GM11168 (cell line): ENCODE measurements around the gene DHX16.

Experiments used
- in situ Hi-C: fragments of 300-500 bp; cut with MboI; formaldehyde crosslinking; loops from one replicate; pipeline ENCODE4 v1.12.0; 2022; ENCODE audit warnings: low sequenced_read_pairs; ENCODE audit not compliant: unreplicated experiment

Gene DHX16

DNA sequence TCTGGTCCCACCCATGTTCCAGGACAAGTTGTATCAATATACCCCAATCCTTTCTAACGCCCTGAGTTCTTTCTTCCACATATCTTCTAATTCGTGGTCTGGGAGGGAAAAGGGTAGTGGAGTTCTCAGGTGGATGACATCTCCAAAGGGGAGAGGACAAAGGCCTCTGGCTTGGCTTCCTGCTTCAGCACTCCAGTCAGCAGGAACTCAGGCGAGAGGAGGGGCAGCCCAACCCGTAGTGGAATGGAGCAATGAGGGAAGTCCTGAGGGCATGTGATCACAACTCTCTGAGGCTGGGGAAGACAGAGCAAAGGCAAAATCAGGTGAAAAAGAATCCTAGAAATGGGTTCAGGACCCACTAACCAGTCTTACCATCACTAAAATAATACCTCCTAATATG, 27.5 kb upstream of the DHX16 start:
- in situ Hi-C loops = no loop called here

DNA sequence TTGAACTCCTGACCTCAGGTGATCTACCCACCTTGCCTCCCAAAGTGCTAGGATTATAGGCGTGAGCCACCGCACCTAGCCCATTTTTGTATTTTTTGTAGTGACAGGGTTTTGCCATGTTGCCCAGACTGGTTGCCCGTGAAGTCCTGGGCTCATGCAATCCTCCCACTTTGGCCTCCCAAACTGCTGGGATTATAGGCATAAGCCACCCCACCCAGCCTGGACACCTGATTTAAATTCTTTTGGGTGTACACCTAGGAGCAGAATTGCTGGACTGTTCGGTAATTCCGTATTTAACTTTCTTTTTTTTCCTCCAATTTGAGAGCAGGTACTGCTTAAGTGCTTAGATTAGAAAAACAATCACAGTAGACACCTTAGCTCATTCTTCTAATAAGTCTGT, 23.6 kb upstream of the DHX16 start:
- in situ Hi-C loops = no loop called here

DNA sequence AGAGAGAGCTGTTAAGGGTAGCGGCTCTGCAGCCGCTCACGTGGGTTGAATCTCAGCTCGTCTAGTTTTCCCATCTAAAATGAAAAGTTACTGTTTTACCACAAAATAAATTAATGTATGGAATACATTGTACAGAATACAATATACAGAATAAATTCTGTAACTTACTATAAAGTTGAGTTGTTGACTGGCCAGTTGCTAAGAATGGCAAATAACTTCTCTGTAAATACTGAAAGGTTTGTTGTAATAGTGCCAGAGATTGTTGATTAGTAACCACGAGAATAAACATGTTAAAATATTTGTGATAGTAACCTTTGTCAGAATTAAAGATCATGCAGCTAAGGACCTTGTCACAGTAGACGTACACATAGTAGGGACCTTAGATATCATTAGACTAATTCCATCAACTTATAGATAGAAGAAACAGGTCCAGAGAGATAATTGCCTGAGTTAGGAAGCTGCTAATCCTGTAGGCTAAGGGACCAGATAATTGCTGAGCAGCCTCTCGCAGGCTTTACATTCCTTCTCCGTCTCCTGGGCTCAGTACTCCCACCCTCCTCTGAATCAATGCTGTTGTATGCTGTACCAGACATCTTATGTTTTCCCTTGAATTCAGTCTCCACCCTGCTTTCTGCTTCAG, 18.5 kb upstream of the DHX16 start:
- in situ Hi-C loops = no loop called here

DNA sequence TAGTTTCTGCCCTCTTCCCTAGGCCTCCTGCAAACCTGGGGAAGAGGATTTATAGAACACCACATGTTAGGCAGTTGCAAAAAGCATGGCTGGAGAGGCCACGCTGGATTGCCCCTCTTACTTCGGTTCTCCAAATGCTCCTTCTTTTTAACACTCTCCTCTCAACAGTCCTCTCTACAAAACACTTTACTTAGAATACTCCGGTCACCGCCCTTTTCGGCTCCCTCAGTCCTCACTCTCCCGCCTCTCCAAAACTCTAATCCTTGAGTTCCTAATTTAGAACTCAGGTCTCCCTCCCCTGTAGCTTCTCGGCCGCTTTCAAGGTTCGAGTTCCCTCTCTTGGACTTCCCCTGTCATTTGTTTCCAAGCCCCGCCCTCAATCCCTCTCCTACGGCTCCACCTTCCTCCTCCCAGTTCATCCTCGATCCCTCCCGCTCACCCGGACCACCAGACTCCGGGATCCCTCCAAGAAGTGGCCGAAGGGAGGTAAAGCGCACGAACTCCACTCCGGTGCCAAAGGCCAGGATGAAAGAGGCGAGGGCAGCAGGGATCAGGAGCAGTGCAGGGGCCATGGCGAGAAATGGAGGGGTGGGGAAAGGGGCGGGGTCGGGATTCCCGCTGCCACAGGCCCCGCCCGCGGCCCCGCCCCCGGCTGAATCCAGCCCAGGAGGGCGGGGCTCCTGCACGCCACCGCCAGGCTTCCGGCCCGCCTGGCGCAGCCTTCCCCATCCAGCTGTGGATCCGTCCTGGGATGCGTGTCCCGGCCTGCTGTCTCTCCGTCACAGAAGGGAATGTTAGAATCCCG, 17.8 kb upstream of the DHX16 start, which contains the start of gene NRM:
Gene NRM, minus strand, starts transcription at position 582 of the 805 bp plus-strand sequence. Its CDS starts 10 bp downstream, at position 572.
- in situ Hi-C loops = no loop called here

DNA sequence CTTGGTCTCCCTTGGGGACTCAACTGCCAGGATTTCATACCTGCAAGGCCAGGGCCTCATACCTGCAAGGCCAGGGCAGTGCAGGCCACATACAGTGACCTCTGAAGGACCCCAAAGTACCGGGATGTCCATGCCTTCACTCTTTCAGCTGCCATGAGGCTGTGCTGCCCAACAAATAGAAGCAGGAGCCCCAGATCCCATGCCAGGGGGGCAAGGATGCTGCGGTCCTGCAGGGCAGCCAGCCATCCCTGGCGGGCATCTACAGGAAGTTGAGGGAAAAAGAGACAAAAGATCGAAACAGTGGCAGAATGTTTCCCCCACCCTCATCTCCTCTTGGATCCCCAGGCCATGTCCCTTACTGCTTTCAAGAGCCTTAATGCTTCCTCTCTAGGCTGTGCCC, 17.2 kb upstream of the DHX16 start:
- in situ Hi-C loops = no loop called here

DNA sequence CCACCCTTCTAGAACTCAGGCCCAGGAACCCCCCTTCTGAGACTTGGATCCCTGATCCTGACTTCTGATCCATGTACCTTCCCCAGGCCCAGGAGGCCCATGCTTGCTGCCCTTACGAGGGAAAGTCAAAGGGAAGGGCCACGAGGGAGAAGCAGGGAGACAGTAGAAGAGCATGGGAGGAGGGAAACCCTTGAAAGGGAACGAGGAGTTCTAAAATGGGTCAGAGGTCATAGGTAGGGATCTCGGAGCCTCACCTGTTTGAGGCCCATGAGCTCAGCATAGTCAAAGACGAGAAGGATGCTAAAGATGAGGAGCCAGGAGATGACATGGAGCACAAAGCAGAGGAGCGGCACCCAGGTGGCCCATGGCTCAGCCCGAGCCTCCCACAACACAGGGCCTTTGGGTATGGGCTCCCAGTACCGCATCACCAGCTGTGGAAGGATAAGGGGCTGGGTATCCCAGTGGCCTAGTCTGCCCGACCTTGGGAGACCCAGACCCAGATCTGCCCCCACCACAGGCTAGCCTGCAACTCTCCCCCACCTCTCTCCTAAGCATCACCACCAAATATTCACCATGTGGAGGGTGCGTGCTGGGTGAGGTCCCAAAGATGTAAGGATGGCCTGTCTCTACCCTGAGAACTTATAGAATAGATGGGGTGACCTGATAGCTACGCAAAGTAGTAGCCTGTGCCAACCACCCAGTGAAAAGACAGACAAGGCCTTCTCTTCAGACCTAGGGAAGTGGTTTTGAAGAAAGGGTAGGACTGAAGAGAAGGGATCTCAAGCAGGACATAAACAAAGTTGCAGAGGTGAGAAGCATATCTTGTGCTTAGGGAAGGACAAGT, 16.4 kb upstream of the DHX16 start:
- in situ Hi-C loops = no loop called here

DNA sequence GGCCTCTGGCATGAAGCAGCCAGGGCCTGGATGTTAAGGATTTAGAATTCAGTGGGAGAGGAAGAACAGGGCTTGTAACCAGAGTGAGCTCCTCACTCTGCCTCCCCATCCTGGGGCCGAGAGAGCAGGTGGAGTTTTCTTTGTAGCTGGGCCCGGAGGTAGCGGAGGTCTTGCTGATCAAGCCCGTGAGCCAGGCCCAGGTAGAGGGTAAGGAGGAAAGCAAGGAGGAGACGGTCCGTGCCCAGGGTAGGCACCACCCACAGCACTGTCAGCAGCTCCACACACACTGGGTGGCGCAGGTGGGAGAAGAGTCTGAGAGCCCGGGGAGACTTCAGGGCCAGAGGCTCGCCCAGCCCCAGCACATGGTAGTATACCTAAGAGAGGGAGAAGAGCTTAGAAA, 15.8 kb upstream of the DHX16 start:
- in situ Hi-C loops = no loop called here

DNA sequence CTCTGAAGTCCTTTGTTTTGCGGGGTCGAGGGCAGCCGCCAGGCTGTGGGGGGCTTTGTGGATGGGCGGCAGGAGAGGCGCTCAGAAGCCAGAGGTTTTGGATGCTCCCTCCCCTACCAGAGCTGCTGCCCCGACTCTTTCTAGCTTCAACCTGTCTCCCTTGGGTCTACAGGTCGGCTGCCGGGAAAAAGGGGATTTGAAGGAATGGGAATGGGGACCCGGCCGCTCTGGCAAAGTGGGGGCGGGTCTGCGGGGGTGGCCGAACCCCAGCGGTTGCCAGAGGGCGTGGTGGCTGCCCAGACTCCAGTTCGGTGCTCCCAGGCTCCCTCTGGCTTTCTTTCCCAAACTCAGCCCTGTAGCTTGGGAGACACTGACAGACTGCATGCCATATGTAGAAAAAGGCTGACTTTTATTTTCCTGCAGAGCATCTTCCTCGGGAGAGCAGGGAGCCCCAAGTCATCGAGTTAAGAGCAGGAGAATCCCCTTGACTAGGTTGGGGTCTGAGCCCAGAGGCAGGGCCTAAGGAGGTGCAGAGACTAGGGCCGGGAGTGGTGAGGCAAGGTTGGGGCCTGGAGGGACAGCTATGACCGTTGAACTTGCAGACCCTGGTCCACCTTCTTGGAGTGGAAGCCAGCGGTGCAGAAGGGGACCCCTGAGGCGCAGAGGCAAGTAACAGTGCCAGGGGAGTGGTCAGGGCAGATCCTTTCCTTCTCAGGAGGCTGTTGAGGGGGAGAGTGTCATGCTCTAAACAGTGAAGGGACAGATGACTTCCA, 15.0 kb upstream of the DHX16 start:
- in situ Hi-C loops = no loop called here

DNA sequence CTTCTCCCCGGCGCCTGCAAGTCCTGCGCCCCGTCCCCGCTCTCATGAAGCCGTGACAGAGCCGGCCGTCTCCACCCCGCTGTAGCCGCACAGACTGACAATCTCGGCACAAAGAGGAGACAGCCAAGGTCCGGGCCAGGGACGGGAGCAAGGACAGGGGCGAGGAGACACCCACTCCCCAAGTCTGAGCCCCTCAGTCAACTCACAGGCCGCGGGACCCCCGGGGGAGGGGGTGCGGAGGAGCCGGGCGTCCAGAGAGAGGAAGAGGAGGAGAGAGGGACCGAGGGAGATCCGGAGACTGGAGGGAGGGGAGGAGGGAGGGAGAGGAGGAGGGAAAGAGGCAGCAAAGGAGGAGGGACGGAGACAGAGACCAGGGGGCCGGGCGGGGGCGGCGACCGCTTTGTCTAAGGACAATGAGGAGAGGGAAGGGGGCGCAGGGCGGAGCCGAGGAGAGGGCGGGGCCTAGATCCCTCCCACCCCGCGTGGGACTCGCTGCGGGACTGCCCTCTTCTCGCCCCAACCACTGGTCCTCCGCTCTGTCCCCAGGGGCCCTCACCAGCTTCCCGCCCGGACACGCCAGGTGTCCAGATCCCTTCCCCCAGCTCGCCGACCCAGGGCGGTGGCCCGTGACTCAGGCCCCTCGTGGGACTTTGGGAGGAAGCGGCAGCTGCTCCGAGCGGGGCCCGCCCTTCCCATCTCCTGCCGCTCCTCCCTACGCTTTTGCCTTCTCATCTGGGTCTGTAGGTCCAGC, 14.3 kb upstream of the DHX16 start:
- in situ Hi-C loops = no loop called here

DNA sequence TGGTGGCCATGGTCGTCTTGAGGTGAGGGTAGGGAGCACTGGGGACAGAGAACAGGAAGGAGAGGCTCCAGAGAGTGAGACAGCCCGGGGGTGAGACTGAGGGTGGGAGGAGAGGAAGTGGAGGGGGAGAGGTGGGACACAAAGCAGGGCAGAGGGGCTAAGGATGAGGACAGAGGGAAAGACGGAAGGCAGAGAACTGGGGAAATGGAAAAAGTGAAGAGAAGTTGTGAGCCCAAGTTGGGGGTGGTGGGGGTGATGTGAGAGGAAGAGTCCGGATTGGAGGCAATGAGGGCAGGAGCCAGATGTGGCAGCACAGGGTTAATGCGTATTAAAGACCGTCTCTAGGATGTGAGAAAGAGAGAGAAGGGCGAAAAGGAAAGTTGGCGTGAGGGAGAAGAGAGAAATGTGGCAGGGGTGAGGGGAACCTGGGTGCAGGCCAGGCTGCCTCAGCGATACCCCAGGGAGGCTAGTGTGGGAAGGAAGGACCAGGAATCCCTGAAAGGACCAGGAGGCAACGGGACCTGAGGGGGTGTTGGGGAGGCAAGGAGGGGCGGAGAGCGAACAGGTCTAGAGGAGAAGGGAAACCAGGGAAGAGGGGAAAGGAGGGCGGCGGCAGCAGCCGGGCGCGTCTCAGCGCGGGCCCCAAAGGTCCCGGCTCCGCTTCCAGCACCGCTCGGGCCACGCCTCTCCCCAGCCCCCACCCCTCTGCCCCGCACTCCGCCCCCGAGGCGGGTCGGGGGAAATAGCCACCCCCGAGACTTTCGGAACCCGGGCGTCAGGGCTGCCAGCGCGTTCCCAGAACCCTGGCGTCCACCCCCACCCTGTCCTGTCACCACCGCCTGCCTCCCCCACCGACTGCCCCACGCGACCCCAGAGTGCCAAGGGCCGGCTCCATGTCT, 13.5 kb upstream of the DHX16 start, which contains the start of gene PPP1R18:
Gene PPP1R18, minus strand, starts transcription at position 637 of the 899 bp plus-strand sequence. Its CDS starts 627 bp downstream, at position 10.
- in situ Hi-C loops = no loop called here

DNA sequence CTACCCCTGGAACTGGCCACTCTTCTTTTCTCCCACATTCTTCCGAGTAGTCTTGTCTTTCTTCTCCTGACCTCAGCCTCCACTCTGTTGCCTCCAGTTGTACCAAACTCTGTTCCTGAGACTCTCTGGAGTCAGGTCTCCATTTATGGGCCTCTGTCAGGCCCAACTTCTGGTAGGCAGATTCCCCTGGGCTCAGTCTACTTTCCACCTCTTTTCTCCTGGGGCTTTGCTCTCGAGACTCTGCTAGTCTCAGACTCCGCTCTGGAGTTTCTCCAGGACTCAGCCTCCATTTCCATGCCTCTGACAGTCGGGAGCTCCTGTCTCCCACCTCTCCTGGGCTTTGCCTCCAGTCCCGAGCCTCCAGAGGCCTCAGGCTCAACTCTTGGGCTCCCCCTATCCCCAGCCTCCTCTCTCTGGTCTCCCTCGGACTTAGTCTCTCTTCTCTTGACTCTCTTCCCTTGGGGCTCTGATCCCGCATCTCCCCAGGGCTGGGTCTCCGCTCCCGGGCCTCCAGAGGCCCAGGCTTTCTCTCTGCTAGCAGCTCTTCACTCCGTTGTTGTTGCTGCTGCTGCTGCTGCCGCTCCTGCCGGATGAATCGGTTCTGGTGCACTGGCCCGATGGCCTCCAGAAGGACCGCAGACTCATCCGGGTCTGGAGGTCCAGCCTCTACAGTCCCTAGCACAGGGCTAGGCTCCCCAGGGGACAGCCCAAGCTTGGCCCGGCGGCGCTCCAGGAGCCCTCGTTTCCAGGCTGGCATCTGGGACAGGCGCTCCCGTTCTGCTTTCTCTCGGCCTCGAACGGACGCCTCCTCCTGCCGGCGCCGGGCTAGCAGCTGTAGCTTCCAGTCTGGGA, 12.6 kb upstream of the DHX16 start:
- in situ Hi-C loops = no loop called here

DNA sequence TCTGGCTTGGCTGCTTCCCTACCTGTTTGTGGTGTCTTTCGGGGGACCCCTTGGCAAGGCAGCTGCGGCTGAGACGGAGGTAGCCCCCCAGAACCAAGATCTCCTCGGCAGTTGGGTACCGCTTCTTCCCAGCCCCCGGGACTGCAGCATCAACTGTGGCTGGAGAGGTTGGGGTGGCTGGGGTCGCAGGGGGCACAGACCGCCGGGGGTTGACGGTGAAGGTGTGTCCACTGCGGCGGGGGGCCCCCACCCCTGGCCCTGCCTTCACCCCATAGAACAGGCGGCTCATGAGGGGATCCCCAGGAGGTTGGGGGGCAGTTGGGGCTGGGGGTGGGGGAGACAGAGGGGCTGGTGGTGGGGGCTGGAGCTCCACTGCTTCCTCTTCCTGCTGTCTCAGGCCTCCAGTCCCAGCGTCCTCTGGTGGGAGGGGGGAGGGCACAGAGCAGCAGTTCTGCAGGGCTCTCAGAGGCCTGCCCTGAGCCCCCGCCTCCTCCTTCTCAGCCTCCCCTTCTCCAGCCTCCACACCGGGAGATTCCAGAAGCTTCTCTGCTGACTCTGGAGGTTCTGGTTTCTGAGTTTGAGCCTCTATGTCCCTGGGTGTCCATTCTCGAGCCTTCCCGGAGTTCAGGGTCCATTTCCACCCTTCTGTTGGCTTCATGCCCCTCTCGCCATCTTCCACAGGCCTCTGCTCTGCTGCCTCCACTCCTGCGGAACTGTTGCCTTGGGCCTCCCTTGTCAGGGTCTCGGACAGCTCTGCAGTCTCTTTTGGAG, 11.8 kb upstream of the DHX16 start:
- in situ Hi-C loops = no loop called here

DNA sequence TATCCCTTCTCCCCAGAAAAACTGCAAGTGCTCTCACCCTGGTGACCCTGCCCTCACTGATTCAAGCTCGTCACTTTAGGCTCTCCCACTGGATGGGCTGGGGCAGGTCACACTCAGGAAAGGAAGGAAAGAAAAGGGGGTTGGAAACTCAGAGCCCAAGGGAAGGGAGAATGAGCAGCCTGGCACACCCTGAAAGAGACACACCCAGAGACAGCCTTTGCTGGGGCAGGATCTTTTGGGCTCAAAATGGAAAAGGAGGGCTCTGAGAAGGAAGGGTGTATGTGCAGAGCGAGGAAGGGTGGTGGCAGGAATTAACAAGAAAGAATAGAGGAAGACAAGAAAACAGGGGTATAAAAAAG, 11.2 kb upstream of the DHX16 start:
- in situ Hi-C loops = no loop called here

DNA sequence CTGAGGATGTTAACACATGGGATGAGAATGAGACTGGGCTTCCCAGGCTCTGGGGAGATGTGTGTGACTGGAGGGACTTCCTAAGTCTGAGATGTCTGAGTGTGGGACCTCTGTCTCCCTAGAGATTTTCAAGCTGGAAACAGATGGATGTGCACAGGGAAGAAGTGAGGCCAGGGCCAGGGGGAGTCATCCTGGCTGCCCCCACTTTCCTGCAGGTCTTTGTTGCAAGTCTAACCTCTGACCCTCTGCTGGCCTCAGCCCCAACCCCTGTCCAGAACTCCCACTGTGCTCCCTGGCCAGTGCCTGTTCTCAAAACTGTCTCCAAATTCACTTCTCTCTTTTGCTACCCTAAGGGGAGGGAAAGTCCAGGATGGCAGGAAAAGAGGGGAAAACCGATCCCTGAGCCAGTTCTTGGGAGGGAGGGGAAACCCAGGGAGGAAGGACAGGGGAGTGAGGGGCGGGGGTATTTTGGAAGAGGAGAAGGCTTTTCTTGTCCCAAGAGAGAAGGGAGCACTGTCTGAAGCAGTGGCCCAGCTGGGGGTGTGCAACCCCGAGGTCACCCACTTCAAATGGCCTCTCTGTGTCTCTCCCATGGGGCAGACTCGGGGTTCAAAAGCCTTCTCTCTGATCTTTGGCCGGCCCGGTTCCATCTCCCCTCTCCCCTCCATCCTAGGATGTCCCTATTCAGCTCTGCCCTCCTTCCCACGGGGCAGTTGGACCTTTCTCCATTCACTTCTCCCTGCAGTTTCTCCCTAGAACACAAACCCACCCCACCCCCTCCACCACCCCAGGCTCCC, 10.6 kb upstream of the DHX16 start:
- in situ Hi-C loops = no loop called here

DNA sequence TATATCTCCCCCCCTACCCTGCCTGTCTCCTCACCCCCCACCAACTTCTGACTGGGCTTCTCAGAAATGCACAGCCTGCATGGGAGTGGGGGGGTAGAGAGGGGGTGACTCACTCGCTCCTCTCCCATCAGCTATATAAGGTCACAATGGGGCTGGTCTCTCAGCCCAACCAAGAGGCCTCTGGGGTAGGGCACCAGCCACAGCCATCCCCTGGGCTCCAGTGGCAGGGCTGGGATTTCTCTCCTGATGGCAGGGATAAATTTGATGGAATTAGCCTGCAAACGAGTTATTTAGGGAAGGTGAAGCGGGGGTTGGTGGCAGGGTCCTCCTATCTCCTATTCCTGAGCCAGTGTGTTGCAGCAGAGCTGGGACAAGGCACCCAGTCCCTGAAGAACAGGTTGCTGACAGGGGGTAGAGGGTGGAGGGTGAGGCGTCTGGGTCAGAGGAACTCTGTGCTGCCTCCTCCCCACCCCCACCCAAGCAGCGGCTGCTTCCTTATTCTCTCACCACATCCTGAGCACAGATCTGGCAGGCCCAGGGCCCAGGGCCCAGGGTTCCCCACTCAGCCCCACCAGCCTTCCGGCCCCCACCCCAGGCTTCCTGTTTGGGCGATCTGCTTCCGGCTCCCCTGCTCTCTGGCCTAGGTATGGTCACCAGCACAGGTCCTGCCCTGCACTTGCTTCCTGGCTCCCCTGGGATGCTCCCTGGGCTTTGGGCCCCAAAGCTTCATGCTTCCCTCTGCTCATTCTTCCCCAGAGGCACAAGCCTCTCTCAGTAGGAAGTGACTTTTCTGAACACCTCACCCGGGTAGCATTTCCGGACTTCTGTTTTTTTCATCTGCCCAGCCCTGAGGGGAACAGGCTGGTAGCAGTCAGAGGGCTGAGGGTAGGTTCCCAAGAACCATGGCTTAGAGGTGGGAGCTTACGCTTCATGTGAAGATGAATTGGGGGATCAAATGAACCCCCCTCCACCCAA, 9.6 kb upstream of the DHX16 start:
- in situ Hi-C loops = no loop called here
